ENCODE data around the gene ASXL1. TPM values are rescaled to one million over a fixed set of nuclear protein-coding genes. Genes with fewer than 3 reads are reported as not detected.
A peak's percentile ranks its signal among the peaks of the same experiment; 100 is the strongest.

Gene ASXL1
- total and polyA plus RNA-seq, 2 experiments from 2014 or later: 10.4 to 29.0 TPM

- no peaks in the 10 kb centered on the region for H3K27me3 ChIP-seq (ENCODE audit: insufficient read depth)
- 0 out of 2 replicates have a peak overlapping the region, but pooled peaks have one; percentile 39 for H3K27ac ChIP-seq (ENCODE audit: low read depth)
- no peak overlapping the region for H3K4me3 Mint-ChIP-seq
- no peak overlapping the region for H2AFZ ChIP-seq
- H3K27ac Mint-ChIP-seq: no peak overlapping the region
- ATAC-seq (no peak), DNase-seq (ENCODE audit: low spot score) (no peak)
- no peaks in the 10 kb centered on the region for H3K79me2 ChIP-seq (replicated peaks; ENCODE audit: insufficient read depth)
- H3K36me3 Mint-ChIP-seq (ENCODE audit: low read depth): peaks cover 4% of the 10 kb centered on the region; the same call in 1 of the 3 replicates
- no peak overlapping the region for H3K4me2 ChIP-seq
- no peaks in the 10 kb centered on the region for H3K27me3 Mint-ChIP-seq (ENCODE audit: insufficient read depth, low read depth, poor library complexity)
- no peaks in the 10 kb centered on the region for H3K4me1 ChIP-seq (ENCODE audit: insufficient read depth)
- peaks cover 12% of the 10 kb centered on the region; the same call in 1 of the 2 replicates for H4K20me1 ChIP-seq (replicated peaks; ENCODE audit: insufficient read depth)
- peaks cover 14% of the 10 kb centered on the region for H3K36me3 ChIP-seq (ENCODE audit: insufficient read depth)
- peaks cover 9% of the 10 kb centered on the region; the same call in 1 of the 2 replicates for H3F3A ChIP-seq (replicated peaks; ENCODE audit: low read depth)
- H3K9me2 ChIP-seq (ENCODE audit: insufficient read depth): no peaks in the 10 kb centered on the region
- H3K4me3 ChIP-seq: no peak overlapping the region
- no peaks in the 10 kb centered on the region; the same call in 2 of the 3 replicates for H3K9me3 Mint-ChIP-seq
- H3K4me1 Mint-ChIP-seq: no peaks in the 10 kb centered on the region
- TF ChIP-seq, protein P1, sequence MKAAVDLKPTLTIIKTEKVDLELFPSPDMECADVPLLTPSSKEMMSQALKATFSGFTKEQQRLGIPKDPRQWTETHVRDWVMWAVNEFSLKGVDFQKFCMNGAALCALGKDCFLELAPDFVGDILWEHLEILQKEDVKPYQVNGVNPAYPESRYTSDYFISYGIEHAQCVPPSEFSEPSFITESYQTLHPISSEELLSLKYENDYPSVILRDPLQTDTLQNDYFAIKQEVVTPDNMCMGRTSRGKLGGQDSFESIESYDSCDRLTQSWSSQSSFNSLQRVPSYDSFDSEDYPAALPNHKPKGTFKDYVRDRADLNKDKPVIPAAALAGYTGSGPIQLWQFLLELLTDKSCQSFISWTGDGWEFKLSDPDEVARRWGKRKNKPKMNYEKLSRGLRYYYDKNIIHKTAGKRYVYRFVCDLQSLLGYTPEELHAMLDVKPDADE (IDR thresholded peaks at IDR 0.05): no peak
- TF ChIP-seq, protein P2, sequence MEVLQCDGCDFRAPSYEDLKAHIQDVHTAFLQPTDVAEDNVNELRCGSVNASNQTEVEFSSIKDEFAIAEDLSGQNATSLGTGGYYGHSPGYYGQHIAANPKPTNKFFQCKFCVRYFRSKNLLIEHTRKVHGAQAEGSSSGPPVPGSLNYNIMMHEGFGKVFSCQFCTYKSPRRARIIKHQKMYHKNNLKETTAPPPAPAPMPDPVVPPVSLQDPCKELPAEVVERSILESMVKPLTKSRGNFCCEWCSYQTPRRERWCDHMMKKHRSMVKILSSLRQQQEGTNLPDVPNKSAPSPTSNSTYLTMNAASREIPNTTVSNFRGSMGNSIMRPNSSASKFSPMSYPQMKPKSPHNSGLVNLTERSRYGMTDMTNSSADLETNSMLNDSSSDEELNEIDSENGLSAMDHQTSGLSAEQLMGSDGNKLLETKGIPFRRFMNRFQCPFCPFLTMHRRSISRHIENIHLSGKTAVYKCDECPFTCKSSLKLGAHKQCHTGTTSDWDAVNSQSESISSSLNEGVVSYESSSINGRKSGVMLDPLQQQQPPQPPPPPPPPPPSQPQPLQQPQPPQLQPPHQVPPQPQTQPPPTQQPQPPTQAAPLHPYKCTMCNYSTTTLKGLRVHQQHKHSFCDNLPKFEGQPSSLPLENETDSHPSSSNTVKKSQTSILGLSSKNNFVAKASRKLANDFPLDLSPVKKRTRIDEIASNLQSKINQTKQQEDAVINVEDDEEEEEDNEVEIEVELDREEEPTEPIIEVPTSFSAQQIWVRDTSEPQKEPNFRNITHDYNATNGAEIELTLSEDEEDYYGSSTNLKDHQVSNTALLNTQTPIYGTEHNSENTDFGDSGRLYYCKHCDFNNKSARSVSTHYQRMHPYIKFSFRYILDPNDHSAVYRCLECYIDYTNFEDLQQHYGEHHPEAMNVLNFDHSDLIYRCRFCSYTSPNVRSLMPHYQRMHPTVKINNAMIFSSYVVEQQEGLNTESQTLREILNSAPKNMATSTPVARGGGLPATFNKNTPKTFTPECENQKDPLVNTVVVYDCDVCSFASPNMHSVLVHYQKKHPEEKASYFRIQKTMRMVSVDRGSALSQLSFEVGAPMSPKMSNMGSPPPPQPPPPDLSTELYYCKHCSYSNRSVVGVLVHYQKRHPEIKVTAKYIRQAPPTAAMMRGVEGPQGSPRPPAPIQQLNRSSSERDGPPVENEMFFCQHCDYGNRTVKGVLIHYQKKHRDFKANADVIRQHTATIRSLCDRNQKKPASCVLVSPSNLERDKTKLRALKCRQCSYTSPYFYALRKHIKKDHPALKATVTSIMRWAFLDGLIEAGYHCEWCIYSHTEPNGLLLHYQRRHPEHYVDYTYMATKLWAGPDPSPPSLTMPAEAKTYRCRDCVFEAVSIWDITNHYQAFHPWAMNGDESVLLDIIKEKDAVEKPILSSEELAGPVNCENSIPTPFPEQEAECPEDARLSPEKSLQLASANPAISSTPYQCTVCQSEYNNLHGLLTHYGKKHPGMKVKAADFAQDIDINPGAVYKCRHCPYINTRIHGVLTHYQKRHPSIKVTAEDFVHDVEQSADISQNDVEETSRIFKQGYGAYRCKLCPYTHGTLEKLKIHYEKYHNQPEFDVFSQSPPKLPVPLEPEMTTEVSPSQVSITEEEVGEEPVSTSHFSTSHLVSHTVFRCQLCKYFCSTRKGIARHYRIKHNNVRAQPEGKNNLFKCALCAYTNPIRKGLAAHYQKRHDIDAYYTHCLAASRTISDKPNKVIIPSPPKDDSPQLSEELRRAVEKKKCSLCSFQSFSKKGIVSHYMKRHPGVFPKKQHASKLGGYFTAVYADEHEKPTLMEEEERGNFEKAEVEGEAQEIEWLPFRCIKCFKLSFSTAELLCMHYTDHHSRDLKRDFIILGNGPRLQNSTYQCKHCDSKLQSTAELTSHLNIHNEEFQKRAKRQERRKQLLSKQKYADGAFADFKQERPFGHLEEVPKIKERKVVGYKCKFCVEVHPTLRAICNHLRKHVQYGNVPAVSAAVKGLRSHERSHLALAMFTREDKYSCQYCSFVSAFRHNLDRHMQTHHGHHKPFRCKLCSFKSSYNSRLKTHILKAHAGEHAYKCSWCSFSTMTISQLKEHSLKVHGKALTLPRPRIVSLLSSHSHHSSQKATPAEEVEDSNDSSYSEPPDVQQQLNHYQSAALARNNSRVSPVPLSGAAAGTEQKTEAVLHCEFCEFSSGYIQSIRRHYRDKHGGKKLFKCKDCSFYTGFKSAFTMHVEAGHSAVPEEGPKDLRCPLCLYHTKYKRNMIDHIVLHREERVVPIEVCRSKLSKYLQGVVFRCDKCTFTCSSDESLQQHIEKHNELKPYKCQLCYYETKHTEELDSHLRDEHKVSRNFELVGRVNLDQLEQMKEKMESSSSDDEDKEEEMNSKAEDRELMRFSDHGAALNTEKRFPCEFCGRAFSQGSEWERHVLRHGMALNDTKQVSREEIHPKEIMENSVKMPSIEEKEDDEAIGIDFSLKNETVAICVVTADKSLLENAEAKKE (CRISPR knock-in tag; IDR thresholded peaks at IDR 0.05): no peak
- no peak for TF ChIP-seq REST (IDR thresholded peaks at IDR 0.05; ENCODE audit: unreplicated experiment)
- TF ChIP-seq CREB1 (CRISPR knock-in tag; IDR thresholded peaks at IDR 0.05; ENCODE audit: low read depth): no peak
- TF ChIP-seq ZNF331 (CRISPR knock-in tag; IDR thresholded peaks at IDR 0.05; ENCODE audit: low read depth): no peak
- no peak for TF ChIP-seq EZH2 (IDR thresholded peaks at IDR 0.05; ENCODE audit: low read depth, unreplicated experiment)
- no peak for TF ChIP-seq EZH2phosphoT487 (IDR thresholded peaks at IDR 0.05; ENCODE audit: unreplicated experiment)
- TF ChIP-seq POLR2AphosphoS5 (IDR thresholded peaks at IDR 0.05; ENCODE audit: low read depth): no peak
- no peak for TF ChIP-seq NANOG (IDR thresholded peaks at IDR 0.05; ENCODE audit: borderline replicate concordance)
- no peak for TF ChIP-seq ZNF114 (CRISPR knock-in tag; IDR thresholded peaks at IDR 0.05)
Observed at GRCh38 chr20:32326504-32326845, 31.7 kb upstream of the ASXL1 start.

Data from GM23338 (cell line).